Measurements from ENCODE around the gene CFAP410.

DNA sequence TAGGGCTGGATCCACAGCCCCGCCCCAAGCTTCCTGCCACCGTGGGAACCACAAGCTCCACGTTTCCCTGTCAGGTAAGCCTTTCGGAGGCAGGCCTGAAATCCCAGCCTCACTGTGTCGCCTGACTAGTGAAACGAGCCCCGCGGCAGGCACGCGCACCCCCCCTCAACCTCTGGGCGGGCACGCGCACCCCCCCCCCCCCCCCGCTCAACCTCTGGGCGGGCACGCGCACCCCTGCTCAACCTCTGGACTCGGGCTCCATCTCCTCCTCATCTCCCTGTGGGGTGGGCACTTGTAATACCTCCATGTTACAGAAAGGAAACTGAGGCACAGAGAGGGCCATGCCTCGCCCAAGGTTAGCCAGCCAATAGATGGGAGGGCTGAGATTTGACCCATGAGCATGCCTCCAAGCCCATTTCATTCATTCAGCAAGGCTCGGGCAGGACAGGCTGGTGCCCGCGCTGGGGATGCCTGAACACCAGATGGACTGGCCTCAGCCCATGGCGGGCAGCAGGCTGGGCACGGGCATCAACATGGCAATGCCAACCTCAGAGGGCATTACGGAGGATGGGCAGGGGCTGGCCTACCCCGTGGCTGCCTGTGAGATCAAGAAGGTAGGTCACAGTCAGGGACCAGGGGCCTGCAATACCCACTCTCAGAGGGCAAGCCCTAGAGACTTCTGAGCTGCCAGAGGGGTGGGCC, 4.7 kb downstream of the CFAP410 start:
- TF ChIP-seq EZH2 (IDR thresholded peaks at IDR 0.05; ENCODE audit: insufficient read depth, poor library complexity, severe bottlenecking) (no peak), EZH2phosphoT487 (IDR thresholded peaks at IDR 0.05; ENCODE audit: insufficient read depth, low read depth) (no peak)
